Natural killer cell (primary cell): ENCODE data around the gene GPR55. TPM values are rescaled to one million over a fixed set of nuclear protein-coding genes. Genes with fewer than 3 reads are reported as not detected.

Source experiments
- ATAC-seq, 3 donors: fragments of 150-1000 bp in 2 of 3; fragments of 200-7000 bp in 1 of 3; cut with Tn5 transposase; 1 replicate in 1 of 3; 2 replicates in 2 of 3; pipeline ENCODE4 v1.10.0; 2021; ENCODE audit warnings: mild to moderate bottlenecking in 2 of 3, moderate library complexity in 2 of 3
- DNase-seq, 2 donors: peaks; one replicate each; pipeline versions ENCODE4 v3.0.0 to v3.0.0-alpha.2; 2013 to 2021; ENCODE audit warnings: mixed read lengths in 1 of 2
- H3K27ac ChIP-seq: one replicate; pipeline ENCODE4 v1.5.1; 2013; ENCODE audit warnings: mild to moderate bottlenecking, low read length
- H3K27me3 ChIP-seq: one replicate; pipeline ENCODE4 v1.6.1; 2013; ENCODE audit warnings: low read length; ENCODE audit not compliant: control insufficient read depth, insufficient read depth
- H3K36me3 ChIP-seq: one replicate; pipeline ENCODE4 v1.6.1; 2013; ENCODE audit warnings: low read length; ENCODE audit not compliant: control insufficient read depth, insufficient read depth
- H3K4me1 ChIP-seq: one replicate; pipeline ENCODE4 v1.6.1; 2013; ENCODE audit warnings: low read length; ENCODE audit not compliant: control insufficient read depth, insufficient read depth
- H3K4me3 ChIP-seq: one replicate; pipeline ENCODE4 v1.5.1; 2013; ENCODE audit warnings: low read length
- H3K9me3 ChIP-seq: one replicate; pipeline ENCODE4 v1.6.1; 2013; ENCODE audit warnings: low read length; ENCODE audit not compliant: control insufficient read depth, insufficient read depth
- H3K27ac Mint-ChIP-seq, 2 donors: one replicate each; pipeline ENCODE4 v1.8.0; 2022; ENCODE audit warnings: mild to moderate bottlenecking in 2 of 2, mixed read lengths in 2 of 2, moderate library complexity in 1 of 2
- H3K27me3 Mint-ChIP-seq, 2 donors: one replicate each; pipeline ENCODE4 v1.8.0; 2022; ENCODE audit warnings: low read depth in 2 of 2, mixed read lengths in 2 of 2
- H3K36me3 Mint-ChIP-seq: one replicate; pipeline ENCODE4 v1.8.0; 2022; ENCODE audit warnings: mixed read lengths
- H3K4me1 Mint-ChIP-seq, 2 donors: one replicate each; pipeline ENCODE4 v1.8.0; 2022; ENCODE audit warnings: mixed read lengths in 2 of 2
- H3K4me3 Mint-ChIP-seq: one replicate; pipeline ENCODE4 v1.8.0; 2022; ENCODE audit warnings: mild to moderate bottlenecking, moderate library complexity, mixed read lengths
- H3K9me3 Mint-ChIP-seq, 2 donors: one replicate each; pipeline ENCODE4 v1.8.0; 2022; ENCODE audit warnings: mixed read lengths in 2 of 2
- WGBS: methylation state at CpG from one replicate; pipeline ENCODE4 v1.1.7; 2013; ENCODE audit warnings: missing lambda C conversion rate; ENCODE audit not compliant: insufficient coverage; 5-methylcytosine and 5-hydroxymethylcytosine counted together
- intact Hi-C: fragments of 100-400 bp; cut with micrococcal nuclease; formaldehyde crosslinking; loops from one replicate; pipeline ENCODE4 v1.14.2; 2022
- total RNA-seq, 4 donors: library from RNA; stranded (reverse); fragments of 120-200 nt in 1 of 4; gene quantifications; one replicate each; pipeline versions ENCODE4 v1.2.3 to v1.2.4, GENCODE V29; 2013 to 2022
- TF ChIP-seq, protein P1 (sequence below): fragments of 200-600 bp; IDR thresholded peaks from one replicate; pipeline ENCODE4 v1.8.0; 2022; ENCODE audit warnings: antibody characterized with exemption

Gene GPR55
- total RNA-seq, 3 donors from 2014 or later (not counting 1 experiment from before 2014, with no cell fraction given): 0.09 to 1.1 (median 0.40) TPM

GRCh38 chr2:230924092-230924469, 961 bp downstream of the GPR55 start:
- Histone ChIP-seq H3K36me3 (no peaks in the 10 kb centered on the region), H3K9me3 (no peaks in the 10 kb centered on the region), H3K4me3 (peak overlapping the region; percentile 32), H3K27ac (no peak overlapping the region), H3K27me3 (no peaks in the 10 kb centered on the region), H3K4me1 (peaks cover 24% of the 10 kb centered on the region)
- Mint-ChIP-seq H3K27me3 (peaks cover 48 to 64% of the 10 kb centered on the region in 2 donors), H3K4me3 (no peak overlapping the region), H3K9me3 (no peaks in the 10 kb centered on the region), H3K27ac (no peak overlapping the region), H3K36me3 (no peaks in the 10 kb centered on the region), H3K4me1 (peaks cover 0 to 9% of the 10 kb centered on the region in 2 donors)
- intact Hi-C loops: no loop called here
- WGBS: 92% methylated on average over 6 of the region's 6 CpGs
- DNase-seq: no peak
- ATAC-seq: no peak
- TF ChIP-seq, protein P1, sequence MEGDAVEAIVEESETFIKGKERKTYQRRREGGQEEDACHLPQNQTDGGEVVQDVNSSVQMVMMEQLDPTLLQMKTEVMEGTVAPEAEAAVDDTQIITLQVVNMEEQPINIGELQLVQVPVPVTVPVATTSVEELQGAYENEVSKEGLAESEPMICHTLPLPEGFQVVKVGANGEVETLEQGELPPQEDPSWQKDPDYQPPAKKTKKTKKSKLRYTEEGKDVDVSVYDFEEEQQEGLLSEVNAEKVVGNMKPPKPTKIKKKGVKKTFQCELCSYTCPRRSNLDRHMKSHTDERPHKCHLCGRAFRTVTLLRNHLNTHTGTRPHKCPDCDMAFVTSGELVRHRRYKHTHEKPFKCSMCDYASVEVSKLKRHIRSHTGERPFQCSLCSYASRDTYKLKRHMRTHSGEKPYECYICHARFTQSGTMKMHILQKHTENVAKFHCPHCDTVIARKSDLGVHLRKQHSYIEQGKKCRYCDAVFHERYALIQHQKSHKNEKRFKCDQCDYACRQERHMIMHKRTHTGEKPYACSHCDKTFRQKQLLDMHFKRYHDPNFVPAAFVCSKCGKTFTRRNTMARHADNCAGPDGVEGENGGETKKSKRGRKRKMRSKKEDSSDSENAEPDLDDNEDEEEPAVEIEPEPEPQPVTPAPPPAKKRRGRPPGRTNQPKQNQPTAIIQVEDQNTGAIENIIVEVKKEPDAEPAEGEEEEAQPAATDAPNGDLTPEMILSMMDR: no peak

DNA sequence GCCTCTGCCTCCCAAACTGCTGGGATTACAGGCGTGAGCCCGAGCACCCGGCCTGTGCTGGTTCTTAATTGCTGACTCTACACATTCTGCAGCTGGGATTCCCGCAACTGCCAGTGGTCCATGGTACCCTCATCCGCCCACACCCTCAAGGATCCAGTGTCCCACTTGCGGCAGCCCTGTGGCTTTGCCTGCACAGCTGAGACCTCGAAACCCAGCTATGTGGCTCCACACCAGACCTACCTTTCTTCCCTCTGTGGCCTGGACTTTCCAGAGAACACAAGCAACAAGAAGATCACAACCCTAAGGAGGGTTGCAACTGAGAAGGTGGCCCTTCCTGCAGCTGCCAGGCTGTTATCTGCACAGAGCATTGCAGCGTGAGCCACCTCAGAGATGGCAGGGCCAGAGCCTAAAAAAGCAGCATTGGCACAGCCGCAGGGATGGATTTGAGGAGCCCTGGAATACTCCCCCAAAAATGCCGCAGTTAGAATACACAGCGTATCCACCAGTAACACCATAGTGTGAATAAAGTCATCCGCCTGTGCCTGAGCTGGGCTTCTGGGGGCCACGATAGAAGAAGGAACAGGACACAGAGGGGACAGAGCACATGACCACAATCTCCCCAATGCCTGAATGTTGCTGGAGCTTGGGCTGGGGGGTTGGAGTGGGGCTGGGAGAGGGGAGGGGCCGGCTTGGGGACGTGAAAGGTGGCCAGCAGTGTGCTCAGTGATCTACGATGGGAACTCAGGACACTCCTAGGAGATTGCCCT, 1.9 kb downstream of the GPR55 start:
- 85% methylated on average over 16 of the region's 16 CpGs for WGBS
- H3K27ac ChIP-seq: no peak overlapping the region
- H3K36me3 ChIP-seq: no peaks in the 10 kb centered on the region
- DNase-seq (peak in 1 of 2 donors; percentile 5), ATAC-seq (no peak)
- Mint-ChIP-seq H3K27ac (no peak overlapping the region), H3K4me1 (peaks cover 0 to 9% of the 10 kb centered on the region in 2 donors), H3K36me3 (no peaks in the 10 kb centered on the region), H3K27me3 (peaks cover 44 to 64% of the 10 kb centered on the region in 2 donors), H3K9me3 (no peaks in the 10 kb centered on the region), H3K4me3 (no peak overlapping the region)
- H3K9me3 ChIP-seq: no peaks in the 10 kb centered on the region
- intact Hi-C loops: no loop called here
- TF ChIP-seq, protein P1: no peak
- H3K4me3 ChIP-seq: no peak overlapping the region
- peaks cover 24% of the 10 kb centered on the region for H3K4me1 ChIP-seq
- no peaks in the 10 kb centered on the region for H3K27me3 ChIP-seq

DNA sequence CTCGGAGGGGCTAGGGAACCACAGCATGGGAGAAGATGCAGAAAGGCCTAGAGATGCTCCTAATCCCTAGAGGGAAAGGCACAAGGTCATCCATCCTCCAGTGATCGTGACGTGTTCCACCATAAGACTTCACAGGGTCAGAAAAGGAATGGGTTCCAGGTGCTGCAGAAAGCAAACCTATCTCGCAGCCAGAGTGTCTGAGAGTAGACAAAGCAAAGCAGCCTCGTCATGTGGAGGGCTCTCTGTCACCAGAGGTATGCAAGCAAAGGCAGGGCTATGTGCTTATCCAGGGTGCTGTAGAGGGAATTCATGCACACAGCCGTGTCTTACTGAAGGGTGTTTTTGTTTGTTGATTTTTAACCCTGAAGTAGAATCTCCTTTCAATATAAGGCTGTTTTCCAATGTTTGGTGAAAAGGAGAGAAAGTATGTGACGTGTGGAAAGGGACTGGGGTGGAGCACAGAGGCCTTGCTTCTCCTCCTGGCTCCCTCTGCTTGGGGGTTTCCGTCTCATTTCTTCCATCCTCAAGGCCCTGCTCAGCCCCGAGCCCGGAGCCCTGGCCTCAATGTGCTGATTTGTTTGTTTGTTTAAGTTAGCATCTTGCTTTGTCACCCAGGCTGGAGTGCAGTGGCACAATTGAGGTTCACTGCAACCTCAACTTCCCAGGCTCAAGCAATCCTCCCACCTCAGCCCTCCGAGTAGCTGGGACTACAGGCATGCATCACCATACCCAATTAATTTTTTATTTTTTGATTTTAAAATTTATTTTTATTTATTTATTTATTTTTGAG, 3.0 kb downstream of the GPR55 start:
- H3K36me3 ChIP-seq: no peaks in the 10 kb centered on the region
- no peaks in the 10 kb centered on the region for H3K9me3 ChIP-seq
- H3K27me3 Mint-ChIP-seq: peaks cover 49 to 68% of the 10 kb centered on the region in 2 donors
- no peak overlapping the region for H3K4me3 ChIP-seq
- H3K9me3 Mint-ChIP-seq: no peaks in the 10 kb centered on the region
- TF ChIP-seq, protein P1: no peak
- WGBS: 82% methylated on average over 10 of the region's 11 CpGs
- no peak overlapping the region for H3K27ac ChIP-seq
- peaks cover 24% of the 10 kb centered on the region for H3K4me1 ChIP-seq
- peaks cover 0 to 9% of the 10 kb centered on the region in 2 donors for H3K4me1 Mint-ChIP-seq
- H3K4me3 Mint-ChIP-seq: no peak overlapping the region
- intact Hi-C loops: no loop called here
- ATAC-seq: no peak
- no peak overlapping the region for H3K27ac Mint-ChIP-seq
- no peaks in the 10 kb centered on the region for H3K27me3 ChIP-seq
- DNase-seq: no peak
- H3K36me3 Mint-ChIP-seq: no peaks in the 10 kb centered on the region
